Testis (tissue), 2 donors: Measurements from ENCODE around the gene SH3RF1.

Source experiments
- POLR2A ChIP-seq: fragments of 450-650 bp; IDR thresholded peaks from one replicate; pipeline ENCODE4 v1.6.1; 2017; ENCODE audit warnings: antibody characterized with exemption, mild to moderate bottlenecking, moderate library complexity
- TF ChIP-seq, protein P1 (sequence below), 3 experiments: fragments of 450-650 bp in 2 of 3; fragments of 200-600 bp in 1 of 3; sonication (generic) in 1 of 3; IDR thresholded peaks; one replicate each; pipeline ENCODE4 v1.5.1; 2016 to 2019; ENCODE audit warnings: antibody characterized with exemption in 3 of 3, mild to moderate bottlenecking in 2 of 3, moderate library complexity in 1 of 3

DNA sequence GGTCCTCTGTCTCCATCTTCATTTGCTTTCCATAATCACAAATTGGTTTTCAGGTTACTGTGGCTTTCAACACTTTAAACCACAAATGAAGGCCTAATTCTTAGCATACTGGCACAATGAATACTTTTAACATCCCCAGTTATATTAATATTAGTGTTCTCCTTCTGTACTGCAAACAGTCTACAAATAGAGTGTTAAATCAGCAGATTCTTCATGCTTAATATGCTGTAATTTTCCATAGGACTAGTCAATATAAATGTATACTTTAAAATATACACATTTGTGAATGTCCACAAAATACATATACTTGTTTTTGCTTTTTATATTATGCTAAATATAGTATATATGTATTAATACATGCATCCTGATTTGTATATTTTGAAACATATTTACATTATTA, 72.6 kb downstream of the SH3RF1 start:
- TF ChIP-seq, protein P1, sequence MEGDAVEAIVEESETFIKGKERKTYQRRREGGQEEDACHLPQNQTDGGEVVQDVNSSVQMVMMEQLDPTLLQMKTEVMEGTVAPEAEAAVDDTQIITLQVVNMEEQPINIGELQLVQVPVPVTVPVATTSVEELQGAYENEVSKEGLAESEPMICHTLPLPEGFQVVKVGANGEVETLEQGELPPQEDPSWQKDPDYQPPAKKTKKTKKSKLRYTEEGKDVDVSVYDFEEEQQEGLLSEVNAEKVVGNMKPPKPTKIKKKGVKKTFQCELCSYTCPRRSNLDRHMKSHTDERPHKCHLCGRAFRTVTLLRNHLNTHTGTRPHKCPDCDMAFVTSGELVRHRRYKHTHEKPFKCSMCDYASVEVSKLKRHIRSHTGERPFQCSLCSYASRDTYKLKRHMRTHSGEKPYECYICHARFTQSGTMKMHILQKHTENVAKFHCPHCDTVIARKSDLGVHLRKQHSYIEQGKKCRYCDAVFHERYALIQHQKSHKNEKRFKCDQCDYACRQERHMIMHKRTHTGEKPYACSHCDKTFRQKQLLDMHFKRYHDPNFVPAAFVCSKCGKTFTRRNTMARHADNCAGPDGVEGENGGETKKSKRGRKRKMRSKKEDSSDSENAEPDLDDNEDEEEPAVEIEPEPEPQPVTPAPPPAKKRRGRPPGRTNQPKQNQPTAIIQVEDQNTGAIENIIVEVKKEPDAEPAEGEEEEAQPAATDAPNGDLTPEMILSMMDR (IDR thresholded peaks at IDR 0.05): no peak
- TF ChIP-seq POLR2A: no peak
